ENCODE measurements around the gene ITGA2B. TPM values are rescaled to one million over a fixed set of nuclear protein-coding genes. Genes with fewer than 3 reads are reported as not detected.
"Not testable (repeated sequence)": the region's sequence is repeated elsewhere in the genome, so short reads cannot be mapped to it uniquely, and the experiment has no call there.

ITGA2B gene
- total RNA-seq, 1 donor from 2014 or later, result not detected

DNA sequence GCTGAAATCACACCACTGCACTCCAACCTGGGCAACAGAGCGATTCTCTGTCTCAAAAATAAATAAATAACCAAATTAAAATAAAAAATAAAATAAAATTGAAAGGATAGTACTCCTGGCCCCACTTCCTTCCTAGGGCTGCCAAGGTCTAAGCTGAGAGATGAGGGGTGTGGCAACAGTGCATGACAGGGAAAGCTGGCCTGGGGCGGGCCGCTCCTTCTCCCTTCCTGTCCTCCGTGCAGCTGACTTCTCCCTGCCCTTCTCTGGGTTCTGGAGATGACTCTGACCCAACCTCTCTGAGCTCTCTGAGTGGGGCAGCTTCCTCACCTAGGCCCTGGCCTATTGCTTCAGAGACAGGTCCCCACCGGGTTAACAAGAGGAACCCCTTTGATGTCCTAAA lies 56.1 kb downstream of the ITGA2B start:
- no peak for DNase-seq (ENCODE audit: low read depth)

DNA sequence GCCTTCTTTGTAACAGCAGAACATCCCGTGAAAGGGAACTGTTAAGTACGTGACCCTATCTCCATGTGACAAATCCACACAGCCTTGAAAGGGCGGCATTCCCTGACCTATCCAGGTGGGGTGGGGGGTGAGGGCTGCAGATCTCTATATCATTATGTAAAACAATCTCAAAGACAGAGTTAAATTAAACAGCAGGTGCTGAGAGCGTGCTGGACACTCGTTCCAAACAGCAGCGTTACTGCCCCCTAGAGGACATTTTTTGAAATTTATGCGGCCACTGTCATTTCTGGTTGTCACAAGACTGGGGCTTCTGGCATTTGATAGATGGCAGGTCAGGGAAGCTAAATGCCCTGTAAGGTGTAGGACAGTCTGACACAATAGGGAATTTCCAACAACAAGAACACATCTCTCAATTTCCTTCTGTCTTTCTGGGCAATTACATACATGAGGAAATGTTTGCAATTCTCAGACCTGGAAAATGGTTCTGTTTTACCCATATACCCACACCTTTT lies 58.1 kb downstream of the ITGA2B start:
- DNase-seq (ENCODE audit: low read depth), result peak; percentile 90

DNA sequence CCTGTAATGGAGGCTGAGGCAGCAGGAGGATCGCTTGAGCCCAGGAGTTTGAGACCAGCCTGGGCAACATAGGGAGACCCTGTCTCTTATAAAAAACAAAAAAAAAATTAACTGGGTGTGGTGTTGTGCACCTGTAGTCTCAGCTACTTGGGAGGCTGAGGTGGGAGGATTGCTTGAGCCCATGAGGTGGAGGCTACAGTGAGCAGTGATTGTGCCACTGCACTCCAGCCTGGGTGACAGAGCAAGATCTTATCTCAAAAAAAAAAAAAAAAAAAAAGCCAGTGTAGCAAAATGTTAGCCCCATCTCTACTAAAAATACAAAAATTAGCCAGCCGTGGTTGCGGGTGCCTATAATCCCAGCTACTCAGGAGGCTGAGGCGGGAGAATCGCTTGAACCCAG lies 59.2 kb downstream of the ITGA2B start:
- DNase-seq (ENCODE audit: low read depth), result not testable (repeated sequence)

GRCh38 chr17:44329516-44329915 lies 59.9 kb downstream of the ITGA2B start:
- DNase-seq (ENCODE audit: low read depth), result not testable (repeated sequence)

DNA sequence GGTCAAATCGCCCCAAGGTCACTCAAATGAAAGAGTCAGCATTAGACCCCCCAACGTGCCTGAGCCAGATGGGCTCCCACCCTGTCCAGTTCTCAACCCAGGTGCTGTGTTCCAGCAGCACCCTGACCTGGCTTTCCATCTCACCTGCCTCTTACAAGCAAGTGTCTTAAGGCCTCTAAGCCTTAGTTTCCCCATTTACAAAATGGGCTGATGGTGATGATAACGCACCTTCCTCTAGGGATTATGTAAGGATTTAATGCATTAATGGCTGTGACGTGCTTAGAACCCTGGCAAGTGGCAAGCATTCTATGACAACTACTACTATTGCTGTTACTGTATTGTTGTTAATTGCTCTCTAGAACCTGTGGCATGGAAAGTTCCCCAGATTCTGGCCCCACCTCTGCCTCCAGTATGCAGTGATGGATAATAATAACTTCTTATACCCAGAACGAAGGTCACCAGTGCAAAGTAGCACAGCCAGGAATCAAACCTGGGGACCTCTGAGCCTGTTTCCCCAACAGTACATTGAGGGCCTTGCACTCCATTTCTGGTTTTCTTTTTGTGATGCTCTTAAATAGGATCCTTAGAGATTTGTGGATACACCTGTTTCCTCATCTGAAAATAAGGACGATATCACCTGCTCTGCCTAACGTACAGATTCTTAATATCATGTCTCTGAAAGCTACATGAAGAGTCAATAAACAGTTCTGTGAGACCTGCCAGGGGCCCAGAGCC lies 61.6 kb downstream of the ITGA2B start:
- DNase-seq (ENCODE audit: low read depth), result no peak

DNA sequence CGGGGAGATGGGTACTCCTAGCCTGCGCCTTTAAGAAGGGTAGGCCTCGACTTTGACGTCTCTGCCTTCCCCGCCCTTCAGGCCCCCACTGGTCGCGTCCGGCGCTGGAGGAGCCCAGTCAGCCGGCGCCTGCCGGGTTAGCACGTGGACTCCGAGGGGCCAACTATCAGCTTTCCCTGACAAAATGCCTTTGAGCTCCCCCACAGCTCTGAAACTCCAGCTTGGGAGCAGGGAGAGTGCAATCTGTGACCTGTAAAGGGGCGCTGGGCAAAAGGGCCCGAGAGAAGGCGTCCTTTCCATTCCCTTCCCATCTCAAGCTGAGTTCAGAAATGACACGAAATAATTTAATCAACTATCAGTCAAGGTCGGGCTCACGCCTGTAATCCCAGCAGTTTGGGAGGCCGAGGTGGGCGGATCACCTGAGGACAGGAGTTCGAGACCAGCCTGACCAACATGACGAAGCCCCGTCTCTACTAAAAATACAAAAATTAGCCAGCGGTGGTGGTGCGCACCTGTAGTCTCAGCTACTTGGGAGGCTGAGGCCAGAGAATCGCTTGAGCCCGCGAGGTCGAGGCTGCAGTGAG lies 62.5 kb downstream of the ITGA2B start:
- DNase-seq (ENCODE audit: low read depth), result peak; percentile 98

GRCh38 chr17:44324571-44325275 lies 64.7 kb downstream of the ITGA2B start, which contains the start of gene SLC25A39:
Gene SLC25A39 (minus strand): TSS chr17:44324823. CDS start chr17:44323562, 1,261 bp downstream.
- DNase-seq (ENCODE audit: low read depth), result peak; percentile 92

DNA sequence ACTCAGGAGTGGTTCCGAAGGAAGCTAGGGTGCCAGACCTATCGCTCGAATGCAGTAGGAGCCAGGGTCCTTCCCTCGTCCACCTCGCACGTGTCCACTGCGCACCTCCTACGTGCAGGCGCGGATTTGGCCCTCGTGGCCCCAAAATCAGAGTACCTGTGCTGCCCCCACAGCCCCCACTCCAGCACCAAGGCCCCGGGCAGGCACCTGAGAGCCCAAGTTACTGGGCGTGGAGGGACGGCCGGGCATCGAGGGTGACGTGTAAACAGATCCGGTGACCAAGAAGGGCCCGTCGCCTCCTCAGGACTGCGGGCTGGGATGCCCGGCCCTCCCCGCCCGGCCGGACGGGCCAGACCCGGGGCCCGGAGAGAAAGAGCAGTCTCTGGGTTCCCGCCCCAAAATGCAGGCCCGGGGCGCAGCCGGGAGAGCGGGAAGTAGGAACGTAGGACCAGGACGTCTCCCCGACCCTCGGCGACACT lies 65.3 kb downstream of the ITGA2B start:
- DNase-seq (ENCODE audit: low read depth), result peak; percentile 12

DNA sequence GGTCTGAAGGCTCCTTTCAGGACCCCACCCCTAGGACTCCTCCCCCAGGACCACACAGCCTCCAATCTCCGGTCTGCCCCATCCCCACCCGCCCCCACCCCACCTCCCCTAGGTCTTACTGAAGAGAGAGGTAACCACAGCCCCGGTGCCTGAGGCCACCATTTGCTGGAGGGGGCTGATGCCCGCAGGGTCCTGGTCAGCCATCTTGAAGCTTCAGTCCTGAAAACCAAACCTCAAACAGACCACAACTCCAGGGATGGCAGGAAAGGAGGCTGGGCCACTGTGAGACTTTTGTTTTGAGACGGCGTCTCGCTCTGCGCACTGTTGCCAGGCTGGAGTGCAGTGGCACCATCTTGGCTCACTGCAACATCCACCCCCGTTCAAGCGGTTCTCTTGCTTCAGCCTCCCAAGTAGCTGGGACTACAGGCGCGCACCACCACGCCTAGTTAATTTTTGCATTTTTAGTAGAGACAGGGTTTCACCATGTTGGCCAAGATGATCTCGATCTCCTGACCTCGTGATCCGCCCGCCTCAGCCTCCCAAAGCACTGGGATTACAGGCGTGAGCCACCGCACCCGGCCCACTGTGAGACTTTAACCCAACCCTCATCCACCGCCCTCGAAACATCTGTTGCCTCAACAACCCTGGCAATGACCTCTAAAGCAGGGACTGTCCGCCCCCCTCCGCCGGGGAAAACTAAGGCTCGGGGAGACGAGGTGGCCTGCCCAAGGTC lies 65.9 kb downstream of the ITGA2B start:
- DNase-seq (ENCODE audit: low read depth), result no peak

GRCh38 chr17:44322236-44322895 lies 67.1 kb downstream of the ITGA2B start:
- no peak for DNase-seq (ENCODE audit: low read depth)

Other genes starting within 250 kb of the ITGA2B start
- 0.45 and 1.4 TPM in 2 replicates for gene HROB, start 247.7 kb downstream of the ITGA2B start, total RNA-seq
- 4.0 and 7.8 TPM in 2 replicates for gene ASB16, start 218.9 kb downstream of the ITGA2B start, total RNA-seq
- gene TMUB2, start 202.7 kb downstream of the ITGA2B start, total RNA-seq, result 28.1 and 28.6 TPM in 2 replicates
- 55.4 and 60.5 TPM in 2 replicates for gene ATXN7L3, start 189.8 kb downstream of the ITGA2B start, total RNA-seq
- 45.7 and 65.8 TPM in 2 replicates for gene UBTF, start 170.0 kb downstream of the ITGA2B start, total RNA-seq
- gene SLC4A1, start 121.5 kb downstream of the ITGA2B start, total RNA-seq, result not detected in 2 replicates
- gene RUNDC3A, start 81.0 kb downstream of the ITGA2B start, total RNA-seq, result 0.40 and 0.62 TPM in 2 replicates
- 80.8 and 84.0 TPM in 2 replicates for gene SLC25A39, start 64.8 kb downstream of the ITGA2B start, total RNA-seq
- 337 and 394 TPM in 2 replicates for gene GRN, start 44.3 kb downstream of the ITGA2B start, total RNA-seq
- 89.5 and 141 TPM in 2 replicates for gene FAM171A2, start 25.8 kb downstream of the ITGA2B start, total RNA-seq
- 18.6 and 21.4 TPM in 2 replicates for gene GPATCH8, start 113.8 kb upstream of the ITGA2B start, total RNA-seq
- gene FZD2, start 167.8 kb upstream of the ITGA2B start, total RNA-seq, result 15.5 and 18.5 TPM in 2 replicates